D721Med (cell line): ENCODE data around the gene KIF6.

Experiments
- DNase-seq: peaks from one replicate; pipeline ENCODE4 v3.0.0; 2011; ENCODE audit warnings: low spot score; ENCODE audit not compliant: insufficient read length
- FAIRE-seq: peaks from 2 replicates; lab custom pipeline; 2011; peaks lifted over from hg19 to GRCh38; lab: Jason Lieb, UNC
- CTCF ChIP-seq: IDR thresholded peaks from 2 replicates; pipeline ENCODE4 v1.5.1; 2012; ENCODE audit warnings: mild to moderate bottlenecking, control low read depth; ENCODE audit not compliant: insufficient read depth; ENCODE audit errors: missing control alignments

KIF6 gene

GRCh38 chr6:39338397-39338796 is 386.8 kb downstream of the KIF6 start:
- DNase-seq: no peak
- FAIRE-seq: no peak
- no peak for TF ChIP-seq CTCF

- no peak for DNase-seq
- no peak for FAIRE-seq
- no peak for TF ChIP-seq CTCF
Measured at GRCh38 chr6:39335780-39336545, 389.2 kb downstream of the KIF6 start.

GRCh38 chr6:39333644-39334438 is 391.4 kb downstream of the KIF6 start:
- DNase-seq (no peak), FAIRE-seq (no peak)
- TF ChIP-seq CTCF: no peak

- FAIRE-seq (no peak), DNase-seq (no peak)
- no peak for TF ChIP-seq CTCF
Measured at GRCh38 chr6:39330476-39330875, 394.7 kb downstream of the KIF6 start.

- DNase-seq (no peak), FAIRE-seq (no peak)
- TF ChIP-seq CTCF: no peak
Measured at GRCh38 chr6:39330057-39330456, 395.2 kb downstream of the KIF6 start.

GRCh38 chr6:39328066-39328465 is 397.1 kb downstream of the KIF6 start:
- TF ChIP-seq CTCF: no peak
- FAIRE-seq (no peak), DNase-seq (no peak)

- no peak for DNase-seq
- no peak for TF ChIP-seq CTCF
- no peak for FAIRE-seq
Measured at GRCh38 chr6:39327507-39327906, 397.7 kb downstream of the KIF6 start.
